DND-41 (cell line): ENCODE data around the gene LRRC61.

ENCODE experiments used
- ATAC-seq: fragments of 200-7000 bp; cut with Tn5 transposase; 3 replicates; pipeline ENCODE4 v1.9.1; 2021; ENCODE audit warnings: low read depth; ENCODE audit not compliant: insufficient read depth
- DNase-seq: peaks from one replicate; pipeline ENCODE4 v3.0.0-alpha.2; 2020
- H2AFZ ChIP-seq: 2 replicates; pipeline ENCODE4 v1.6.0; 2012; ENCODE audit warnings: low read depth, low read length
- H3K27ac ChIP-seq: 2 replicates; pipeline ENCODE4 v1.5.1; 2012; ENCODE audit warnings: low read length, inconsistent platforms
- H3K27me3 ChIP-seq: fragments of 200-600 bp; sonication (generic); 2 replicates; pipeline ENCODE4 v1.6.0; 2012; ENCODE audit warnings: low read length, mild to moderate bottlenecking, inconsistent platforms; ENCODE audit not compliant: insufficient read depth, poor library complexity
- H3K36me3 ChIP-seq: 2 replicates; pipeline ENCODE4 v1.5.1; 2012; ENCODE audit warnings: low read length, inconsistent platforms; ENCODE audit not compliant: insufficient read depth
- H3K4me1 ChIP-seq: 2 replicates; pipeline ENCODE4 v1.5.1; 2012; ENCODE audit warnings: mild to moderate bottlenecking, low read length; ENCODE audit not compliant: insufficient read depth
- H3K4me2 ChIP-seq: 2 replicates; pipeline ENCODE4 v1.6.0; 2012; ENCODE audit warnings: mild to moderate bottlenecking, moderate library complexity, low read length, inconsistent platforms; ENCODE audit not compliant: insufficient read depth
- H3K4me3 ChIP-seq, 2 experiments: fragments of 200-600 bp in 1 of 2; shearing (Covaris generic) in 1 of 2; 2 replicates each; pipeline ENCODE4 v1.5.1; 2012 to 2016; ENCODE audit warnings: inconsistent platforms in 2 of 2, low read length in 2 of 2, mild to moderate bottlenecking in 2 of 2, low read depth in 1 of 2, moderate library complexity in 1 of 2
- H3K79me2 ChIP-seq: 2 replicates; pipeline ENCODE4 v1.6.0; 2012; ENCODE audit warnings: low read length, inconsistent platforms; ENCODE audit not compliant: insufficient read depth
- H3K9ac ChIP-seq: 2 replicates; pipeline ENCODE4 v1.6.0; 2012; ENCODE audit warnings: low read depth, mild to moderate bottlenecking, inconsistent platforms, low read length, moderate library complexity
- H3K9me3 ChIP-seq: 2 replicates; pipeline ENCODE4 v1.5.1; 2012; ENCODE audit warnings: low read length, moderate library complexity, mild to moderate bottlenecking, inconsistent platforms; ENCODE audit not compliant: insufficient read depth, severe bottlenecking
- H4K20me1 ChIP-seq: 2 replicates; pipeline ENCODE4 v1.6.0; 2012; ENCODE audit warnings: low read length; ENCODE audit not compliant: insufficient read depth
- EZH2 ChIP-seq: IDR thresholded peaks from 3 replicates; pipeline ENCODE4 v1.6.1; 2012; ENCODE audit warnings: borderline replicate concordance, low read depth, mild to moderate bottlenecking, moderate library complexity, low read length, inconsistent platforms; ENCODE audit not compliant: severe bottlenecking
- TF ChIP-seq, protein P1 (sequence below): IDR thresholded peaks from 2 replicates; pipeline ENCODE4 v1.5.1; 2012; ENCODE audit warnings: borderline replicate concordance, low read length, moderate library complexity, mild to moderate bottlenecking; ENCODE audit not compliant: poor library complexity, severe bottlenecking; ENCODE audit errors: extremely low read depth

The LRRC61 gene

GRCh38 chr7:150380463-150380862 is 57.3 kb downstream of the LRRC61 start:
- H3K4me2 ChIP-seq: peak overlapping the region; percentile 83
- H3K9ac ChIP-seq: peak overlapping the region; percentile 95
- no peaks in the 10 kb centered on the region for H3K27me3 ChIP-seq
- H3K9me3 ChIP-seq: no peaks in the 10 kb centered on the region
- H3K27ac ChIP-seq: peak overlapping the region; percentile 58
- ATAC-seq (no peak), DNase-seq (no peak)
- TF ChIP-seq EZH2: no peak
- TF ChIP-seq, protein P1, sequence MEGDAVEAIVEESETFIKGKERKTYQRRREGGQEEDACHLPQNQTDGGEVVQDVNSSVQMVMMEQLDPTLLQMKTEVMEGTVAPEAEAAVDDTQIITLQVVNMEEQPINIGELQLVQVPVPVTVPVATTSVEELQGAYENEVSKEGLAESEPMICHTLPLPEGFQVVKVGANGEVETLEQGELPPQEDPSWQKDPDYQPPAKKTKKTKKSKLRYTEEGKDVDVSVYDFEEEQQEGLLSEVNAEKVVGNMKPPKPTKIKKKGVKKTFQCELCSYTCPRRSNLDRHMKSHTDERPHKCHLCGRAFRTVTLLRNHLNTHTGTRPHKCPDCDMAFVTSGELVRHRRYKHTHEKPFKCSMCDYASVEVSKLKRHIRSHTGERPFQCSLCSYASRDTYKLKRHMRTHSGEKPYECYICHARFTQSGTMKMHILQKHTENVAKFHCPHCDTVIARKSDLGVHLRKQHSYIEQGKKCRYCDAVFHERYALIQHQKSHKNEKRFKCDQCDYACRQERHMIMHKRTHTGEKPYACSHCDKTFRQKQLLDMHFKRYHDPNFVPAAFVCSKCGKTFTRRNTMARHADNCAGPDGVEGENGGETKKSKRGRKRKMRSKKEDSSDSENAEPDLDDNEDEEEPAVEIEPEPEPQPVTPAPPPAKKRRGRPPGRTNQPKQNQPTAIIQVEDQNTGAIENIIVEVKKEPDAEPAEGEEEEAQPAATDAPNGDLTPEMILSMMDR: no peak
- peaks cover 24% of the 10 kb centered on the region for H4K20me1 ChIP-seq
- peak overlapping the region in 1 of 2 experiments; percentile 69; a peak in 2 of 4 replicates for H3K4me3 ChIP-seq
- H2AFZ ChIP-seq: no peak overlapping the region
- H3K36me3 ChIP-seq: peaks cover 25% of the 10 kb centered on the region
- peaks cover 94% of the 10 kb centered on the region for H3K79me2 ChIP-seq
- H3K4me1 ChIP-seq: peaks cover 61% of the 10 kb centered on the region

- Histone ChIP-seq H3K4me3 (no peak overlapping the region), H4K20me1 (peaks cover 24% of the 10 kb centered on the region)
These were observed 57.9 kb downstream of the LRRC61 start for GRCh38 chr7:150381096-150381495.

GRCh38 chr7:150381785-150382122 is 58.6 kb downstream of the LRRC61 start:
- Histone ChIP-seq H4K20me1 (peaks cover 19% of the 10 kb centered on the region), H3K9ac (no peak overlapping the region), H3K27ac (no peak overlapping the region), H3K9me3 (no peaks in the 10 kb centered on the region), H3K79me2 (peaks cover 90% of the 10 kb centered on the region), H3K4me2 (no peak overlapping the region), H3K4me1 (peaks cover 49% of the 10 kb centered on the region), H3K36me3 (peaks cover 28% of the 10 kb centered on the region), H3K4me3 (no peak overlapping the region), H2AFZ (no peak overlapping the region), H3K27me3 (no peaks in the 10 kb centered on the region)
- DNase-seq (no peak), ATAC-seq (no peak)
- TF ChIP-seq EZH2: no peak
- TF ChIP-seq, protein P1: no peak

More at GRCh38 chr7:150381096-150381495, 57.9 kb downstream of the LRRC61 start:
- TF ChIP-seq, protein P1: no peak
- no peak for TF ChIP-seq EZH2
- Histone ChIP-seq H3K9ac (peak overlapping the region; percentile 95; the same call in 1 of the 2 replicates), H3K27me3 (no peaks in the 10 kb centered on the region), H3K4me1 (peaks cover 55% of the 10 kb centered on the region), H2AFZ (no peak overlapping the region), H3K9me3 (no peaks in the 10 kb centered on the region), H3K36me3 (peaks cover 23% of the 10 kb centered on the region), H3K4me2 (peak overlapping the region; percentile 83; the same call in 1 of the 2 replicates), H3K79me2 (peaks cover 90% of the 10 kb centered on the region), H3K27ac (peak overlapping the region; percentile 58; the same call in 1 of the 2 replicates)
- DNase-seq (no peak), ATAC-seq (no peak)
